ENCODE data around the gene PEX11G. TPM values are rescaled to one million over a fixed set of nuclear protein-coding genes. Genes with fewer than 3 reads are reported as not detected.

Gene PEX11G
- total RNA-seq, 1 experiment from 2014 or later = 4.3 TPM

GRCh38 chr19:7522072-7522922, 33.5 kb upstream of the PEX11G start, which contains the start of gene MCOLN1:
MCOLN1 (plus strand) TSS chr19:7522624; CDS start chr19:7522751, 127 bp downstream.
- ChIA-PET CTCF (interaction anchor here (0.6 to 2.6 kb wide), 17 partner anchors 10 to 1833 kb away, joined by 3 to 12 read pairs (median 5); partner anchors contain the start of genes PNPLA6 and TRAPPC5), POLR2A (interaction anchor here (0.6 to 2.0 kb wide), 10 partner anchors 9 to 28 kb away, joined by 3 to 16 read pairs (median 4); partner anchors contain the start of gene PNPLA6)
- DNase-seq (ENCODE audit: low spot score) (peak; percentile 100), ATAC-seq (peak; percentile 91)
- no peaks in the 10 kb centered on the region for H3K36me3 Mint-ChIP-seq
- peak within 1 kb of the TSS; percentile 21 for H3K27ac Mint-ChIP-seq
- H3K9me3 Mint-ChIP-seq = no peaks in the 10 kb centered on the region
- peaks cover 9% of the 10 kb centered on the region; the same call in 1 of the 2 replicates for H3K4me1 Mint-ChIP-seq
- H3K4me3 Mint-ChIP-seq = peak within 1 kb of the TSS; percentile 77
- no peaks in the 10 kb centered on the region; the same call in 1 of the 2 replicates for H3K27me3 Mint-ChIP-seq (ENCODE audit: low read depth)
- TF ChIP-seq CREM (CRISPR knock-in tag; IDR thresholded peaks at IDR 0.05) (0 out of 2 replicates have a peak, but pooled peaks have one; percentile 48), USF2 (CRISPR knock-in tag; IDR thresholded peaks at IDR 0.05) (peak; percentile 100), ZMAT4 (CRISPR knock-in tag; IDR thresholded peaks at IDR 0.05) (peak; percentile 91; the same call in 1 of the 2 replicates), FOXP1 (CRISPR knock-in tag; IDR thresholded peaks at IDR 0.05; ENCODE audit: borderline replicate concordance) (peak; percentile 72), FOXK1 (CRISPR knock-in tag; IDR thresholded peaks at IDR 0.05) (peak; percentile 95), ZNF423 (CRISPR knock-in tag; IDR thresholded peaks at IDR 0.05) (no peak), ZNF512 (CRISPR knock-in tag; IDR thresholded peaks at IDR 0.05; ENCODE audit: borderline replicate concordance) (no peak), USF1 (CRISPR knock-in tag; IDR thresholded peaks at IDR 0.05) (peak; percentile 100), ESRRA (CRISPR knock-in tag; IDR thresholded peaks at IDR 0.05; ENCODE audit: borderline replicate concordance) (no peak), E2F4 (CRISPR knock-in tag; IDR thresholded peaks at IDR 0.05; ENCODE audit: borderline replicate concordance, low read depth) (0 out of 2 replicates have a peak, but pooled peaks have one; percentile 33), PRDM15 (CRISPR knock-in tag; IDR thresholded peaks at IDR 0.05) (peak; percentile 92), RORB (CRISPR knock-in tag; IDR thresholded peaks at IDR 0.05) (no peak), ETV6 (CRISPR knock-in tag; IDR thresholded peaks at IDR 0.05) (peak; percentile 69), HMGA2 (CRISPR knock-in tag; IDR thresholded peaks at IDR 0.05) (no peak), FOXP4 (CRISPR knock-in tag; IDR thresholded peaks at IDR 0.05) (no peak), TEAD1 (CRISPR knock-in tag; IDR thresholded peaks at IDR 0.05) (peak; percentile 53), SMAD3 (CRISPR knock-in tag; IDR thresholded peaks at IDR 0.05; ENCODE audit: borderline replicate concordance) (peak; percentile 50; the same call in 1 of the 2 replicates), HMGXB4 (CRISPR knock-in tag; IDR thresholded peaks at IDR 0.05) (no peak), FOXJ3 (CRISPR knock-in tag; IDR thresholded peaks at IDR 0.05; ENCODE audit: borderline replicate concordance) (no peak), TP53 (CRISPR knock-in tag; IDR thresholded peaks at IDR 0.05) (no peak), NR2C2 (CRISPR knock-in tag; IDR thresholded peaks at IDR 0.05) (no peak), PREB (CRISPR knock-in tag; IDR thresholded peaks at IDR 0.05; ENCODE audit: borderline replicate concordance) (no peak)

Data from WTC11 (cell line).